SK-N-SH treated with all-trans-retinoic acid at 6 μM for 48 hours (cell line): Measurements from ENCODE around the gene GPR176.

Experiments used
- ATAC-seq: fragments of 200-7000 bp; cut with Tn5 transposase; 3 replicates; pipeline ENCODE4 v1.9.1; 2020; ENCODE audit warnings: mild to moderate bottlenecking, moderate library complexity
- ARNTL ChIP-seq: fragments of 450-650 bp; formaldehyde crosslinking; IDR thresholded peaks from 2 replicates; pipeline ENCODE4 v1.5.0; 2020; ENCODE audit warnings: low read depth, mild to moderate bottlenecking, moderate library complexity, borderline replicate concordance
- BACH2 ChIP-seq: fragments of 250-450 bp; sonication (Bioruptor Pico); IDR thresholded peaks from 2 replicates; pipeline ENCODE4 v1.9.0; 2021; ENCODE audit warnings: mild to moderate bottlenecking, borderline replicate concordance
- CREB5 ChIP-seq: fragments of 250-450 bp; sonication (Bioruptor Pico); IDR thresholded peaks from 2 replicates; pipeline ENCODE4 v1.5.1; 2020; ENCODE audit warnings: low read depth, mild to moderate bottlenecking, moderate library complexity
- CSDC2 ChIP-seq: fragments of 250-450 bp; sonication (Bioruptor Pico); IDR thresholded peaks from 2 replicates; pipeline ENCODE4 v1.5.0; 2020; ENCODE audit warnings: mild to moderate bottlenecking, moderate library complexity
- ESRRG ChIP-seq: fragments of 250-450 bp; sonication (Bioruptor Pico); IDR thresholded peaks from 2 replicates; pipeline ENCODE4 v1.6.1; 2021; ENCODE audit warnings: mild to moderate bottlenecking
- GLIS3 ChIP-seq: fragments of 250-450 bp; sonication (Bioruptor Pico); IDR thresholded peaks from 2 replicates; pipeline ENCODE4 v1.5.0; 2020; ENCODE audit warnings: mild to moderate bottlenecking, moderate library complexity
- ISL1 ChIP-seq: fragments of 250-450 bp; sonication (Bioruptor Pico); IDR thresholded peaks from 2 replicates; pipeline ENCODE4 v2.1.2; 2022; ENCODE audit warnings: mild to moderate bottlenecking, moderate library complexity
- OSR1 ChIP-seq: fragments of 250-450 bp; sonication (Bioruptor Pico); IDR thresholded peaks from 2 replicates; pipeline ENCODE4 v1.8.0; 2022; ENCODE audit warnings: moderate library complexity, mild to moderate bottlenecking, inconsistent platforms
- PATZ1 ChIP-seq: fragments of 250-450 bp; sonication (Bioruptor Pico); IDR thresholded peaks from 2 replicates; pipeline ENCODE4 v1.8.0; 2020; ENCODE audit warnings: mild to moderate bottlenecking, moderate library complexity, borderline replicate concordance
- PPARA ChIP-seq: fragments of 250-450 bp; sonication (Bioruptor Pico); IDR thresholded peaks from 2 replicates; pipeline ENCODE4 v1.5.0; 2020; ENCODE audit warnings: mild to moderate bottlenecking, borderline replicate concordance
- RARB ChIP-seq: fragments of 250-450 bp; sonication (Bioruptor Pico); IDR thresholded peaks from 2 replicates; pipeline ENCODE4 v1.8.0; 2021; ENCODE audit warnings: mild to moderate bottlenecking, moderate library complexity
- SNAI2 ChIP-seq: fragments of 250-450 bp; sonication (Bioruptor Pico); IDR thresholded peaks from 2 replicates; pipeline ENCODE4 v1.5.0; 2020; ENCODE audit warnings: mild to moderate bottlenecking, moderate library complexity
- TCF4 ChIP-seq: fragments of 250-450 bp; sonication (Bioruptor Pico); IDR thresholded peaks from 2 replicates; pipeline ENCODE4 v1.8.0; 2021; ENCODE audit warnings: mild to moderate bottlenecking, moderate library complexity, borderline replicate concordance
- TOX ChIP-seq: fragments of 250-450 bp; sonication (Bioruptor Pico); IDR thresholded peaks from 2 replicates; pipeline ENCODE4 v1.8.0; 2021; ENCODE audit warnings: mild to moderate bottlenecking, moderate library complexity, borderline replicate concordance
- TSHZ2 ChIP-seq: fragments of 250-450 bp; sonication (Bioruptor Pico); IDR thresholded peaks from 2 replicates; pipeline ENCODE4 v1.5.0; 2020; ENCODE audit warnings: mild to moderate bottlenecking, moderate library complexity
- ZC3H10 ChIP-seq: fragments of 250-450 bp; sonication (Bioruptor Pico); IDR thresholded peaks from 2 replicates; pipeline ENCODE4 v1.5.1; 2021; ENCODE audit warnings: mild to moderate bottlenecking, moderate library complexity
- ZFP3 ChIP-seq: fragments of 250-450 bp; sonication (Bioruptor Pico); IDR thresholded peaks from 2 replicates; pipeline ENCODE4 v1.5.0; 2020; ENCODE audit warnings: mild to moderate bottlenecking, moderate library complexity
- ZFP30 ChIP-seq: fragments of 450-650 bp; formaldehyde crosslinking; IDR thresholded peaks from 2 replicates; pipeline ENCODE4 v1.5.0; 2022; ENCODE audit warnings: mild to moderate bottlenecking, moderate library complexity
- ZNF565 ChIP-seq: fragments of 450-650 bp; formaldehyde crosslinking; conservative IDR thresholded peaks from 2 replicates; pipeline ENCODE4 v1.5.0; 2020; ENCODE audit warnings: low read depth, mild to moderate bottlenecking, moderate library complexity
- ZNF70 ChIP-seq: fragments of 450-650 bp; formaldehyde crosslinking; IDR thresholded peaks from 2 replicates; pipeline ENCODE4 v1.5.0; 2020; ENCODE audit warnings: mild to moderate bottlenecking, moderate library complexity
- ZNF8 ChIP-seq: fragments of 450-650 bp; formaldehyde crosslinking; IDR thresholded peaks from 2 replicates; pipeline ENCODE4 v1.5.0; 2020; ENCODE audit warnings: mild to moderate bottlenecking, moderate library complexity
- TF ChIP-seq, protein P1 (sequence below): fragments of 250-450 bp; sonication (Bioruptor Pico); IDR thresholded peaks from 2 replicates; pipeline ENCODE4 v1.8.0; 2021; ENCODE audit warnings: low read depth, mild to moderate bottlenecking, moderate library complexity, borderline replicate concordance
- TF ChIP-seq, protein P2 (sequence below): fragments of 250-450 bp; sonication (Bioruptor Pico); IDR thresholded peaks from 2 replicates; pipeline ENCODE4 v1.5.1; 2021; ENCODE audit warnings: mild to moderate bottlenecking, moderate library complexity

GPR176 gene

GRCh38 chr15:39823634-39824033 is 96.4 kb downstream of the GPR176 start:
- TF ChIP-seq GLIS3 (CRISPR knock-in tag): no peak
- no peak for TF ChIP-seq ZNF8
- no peak for TF ChIP-seq TOX
- TF ChIP-seq ARNTL (CRISPR knock-in tag): no peak
- TF ChIP-seq, protein P1, sequence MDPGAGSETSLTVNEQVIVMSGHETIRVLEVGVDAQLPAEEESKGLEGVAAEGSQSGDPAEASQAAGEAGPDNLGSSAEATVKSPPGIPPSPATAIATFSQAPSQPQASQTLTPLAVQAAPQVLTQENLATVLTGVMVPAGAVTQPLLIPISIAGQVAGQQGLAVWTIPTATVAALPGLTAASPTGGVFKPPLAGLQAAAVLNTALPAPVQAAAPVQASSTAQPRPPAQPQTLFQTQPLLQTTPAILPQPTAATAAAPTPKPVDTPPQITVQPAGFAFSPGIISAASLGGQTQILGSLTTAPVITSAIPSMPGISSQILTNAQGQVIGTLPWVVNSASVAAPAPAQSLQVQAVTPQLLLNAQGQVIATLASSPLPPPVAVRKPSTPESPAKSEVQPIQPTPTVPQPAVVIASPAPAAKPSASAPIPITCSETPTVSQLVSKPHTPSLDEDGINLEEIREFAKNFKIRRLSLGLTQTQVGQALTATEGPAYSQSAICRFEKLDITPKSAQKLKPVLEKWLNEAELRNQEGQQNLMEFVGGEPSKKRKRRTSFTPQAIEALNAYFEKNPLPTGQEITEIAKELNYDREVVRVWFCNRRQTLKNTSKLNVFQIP: no peak
- ATAC-seq: no peak

GRCh38 chr15:39820050-39820602 is 99.9 kb downstream of the GPR176 start:
- TF ChIP-seq TSHZ2 (CRISPR knock-in tag) (no peak), OSR1 (CRISPR knock-in tag) (no peak), SNAI2 (CRISPR knock-in tag) (no peak), TOX (no peak), ZC3H10 (no peak), RARB (CRISPR knock-in tag) (no peak), PATZ1 (no peak), ZFP3 (no peak)
- TF ChIP-seq, protein P2, sequence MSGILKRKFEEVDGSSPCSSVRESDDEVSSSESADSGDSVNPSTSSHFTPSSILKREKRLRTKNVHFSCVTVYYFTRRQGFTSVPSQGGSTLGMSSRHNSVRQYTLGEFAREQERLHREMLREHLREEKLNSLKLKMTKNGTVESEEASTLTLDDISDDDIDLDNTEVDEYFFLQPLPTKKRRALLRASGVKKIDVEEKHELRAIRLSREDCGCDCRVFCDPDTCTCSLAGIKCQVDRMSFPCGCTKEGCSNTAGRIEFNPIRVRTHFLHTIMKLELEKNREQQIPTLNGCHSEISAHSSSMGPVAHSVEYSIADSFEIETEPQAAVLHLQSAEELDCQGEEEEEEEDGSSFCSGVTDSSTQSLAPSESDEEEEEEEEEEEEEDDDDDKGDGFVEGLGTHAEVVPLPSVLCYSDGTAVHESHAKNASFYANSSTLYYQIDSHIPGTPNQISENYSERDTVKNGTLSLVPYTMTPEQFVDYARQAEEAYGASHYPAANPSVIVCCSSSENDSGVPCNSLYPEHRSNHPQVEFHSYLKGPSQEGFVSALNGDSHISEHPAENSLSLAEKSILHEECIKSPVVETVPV (CRISPR knock-in tag): no peak
- TF ChIP-seq, all 23 proteins: peak for 0
- no peak; the same call in 1 of the 3 replicates for ATAC-seq

GRCh38 chr15:39819533-39819932 is 100.5 kb downstream of the GPR176 start:
- TF ChIP-seq ZC3H10 (no peak), RARB (CRISPR knock-in tag) (no peak), ARNTL (CRISPR knock-in tag) (no peak), GLIS3 (CRISPR knock-in tag) (no peak), ZNF8 (no peak), ESRRG (no peak), BACH2 (CRISPR knock-in tag) (no peak), ZFP3 (no peak), PATZ1 (no peak), ZNF565 (CRISPR knock-in tag) (no peak), OSR1 (CRISPR knock-in tag) (no peak), TCF4 (CRISPR knock-in tag) (no peak), CSDC2 (no peak), ZFP30 (CRISPR knock-in tag) (no peak), ZNF70 (no peak), TOX (no peak)
- TF ChIP-seq, all 23 proteins: peak for 0
- no peak for ATAC-seq

- TF ChIP-seq BACH2 (CRISPR knock-in tag) (no peak), OSR1 (CRISPR knock-in tag) (no peak), GLIS3 (CRISPR knock-in tag) (no peak), TCF4 (CRISPR knock-in tag) (no peak), PPARA (CRISPR knock-in tag) (no peak), PATZ1 (no peak), ZFP3 (no peak), ISL1 (CRISPR knock-in tag) (no peak), CREB5 (CRISPR knock-in tag) (no peak), RARB (CRISPR knock-in tag) (no peak)
- TF ChIP-seq, all 23 proteins: peak for 0
- peak; percentile 58 for ATAC-seq
Measured at GRCh38 chr15:39817892-39818291, 102.2 kb downstream of the GPR176 start.
